ENCODE results near the gene SCNN1G. TPM values are rescaled to one million over a fixed set of nuclear protein-coding genes. Genes with fewer than 3 reads are reported as not detected.

The SCNN1G gene
- total and polyA plus RNA-seq, 4 donors: not detected

DNA sequence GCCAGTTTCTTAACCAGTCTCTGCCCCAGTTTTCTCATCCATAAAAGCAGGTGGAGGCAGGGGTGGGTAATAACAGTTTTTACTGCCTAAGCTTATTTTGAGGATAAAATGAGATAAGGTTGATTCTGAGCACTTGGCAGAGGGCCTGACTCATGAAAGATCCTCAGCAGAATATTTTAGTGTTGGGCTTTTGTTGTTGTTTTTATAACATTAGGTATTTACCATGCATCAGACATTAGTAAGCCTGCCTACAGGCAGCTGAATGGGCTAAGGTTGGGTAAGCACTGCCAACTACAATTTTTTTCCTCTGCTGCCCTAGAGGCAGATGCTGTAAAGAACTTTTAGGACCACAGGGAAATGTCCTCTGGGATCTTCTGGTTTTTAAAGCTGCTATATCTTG is 43.1 kb downstream of the SCNN1G start:
- Histone ChIP-seq H3K27ac (ENCODE audit: low read depth in 1 of 2, low read length in 2 of 2) (no peak overlapping the region), H3K4me3 (ENCODE audit: low read depth in 1 of 3, low read length in 3 of 3) (no peak overlapping the region), H3K9me3 (ENCODE audit: control insufficient read depth in 4 of 4, low read length in 3 of 4) (no peaks in the 10 kb centered on the region), H3K27me3 (ENCODE audit: control insufficient read depth in 4 of 4, insufficient read depth in 4 of 4, low read length in 3 of 4) (no peaks in the 10 kb centered on the region), H3K4me1 (ENCODE audit: control insufficient read depth in 4 of 4, insufficient read depth in 4 of 4, low read length in 3 of 4) (no peaks in the 10 kb centered on the region), H3K9ac (ENCODE audit: low read depth in 1 of 2, low read length in 2 of 2) (no peak overlapping the region), H3K36me3 (ENCODE audit: control insufficient read depth in 4 of 4, insufficient read depth in 3 of 4, low read depth in 1 of 4, low read length in 3 of 4) (no peaks in the 10 kb centered on the region)
- no peak for DNase-seq (ENCODE audit: low spot score)
- no peak for TF ChIP-seq JUND (IDR thresholded peaks at IDR 0.05)
- TF ChIP-seq, protein P1, sequence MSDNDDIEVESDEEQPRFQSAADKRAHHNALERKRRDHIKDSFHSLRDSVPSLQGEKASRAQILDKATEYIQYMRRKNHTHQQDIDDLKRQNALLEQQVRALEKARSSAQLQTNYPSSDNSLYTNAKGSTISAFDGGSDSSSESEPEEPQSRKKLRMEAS (IDR thresholded peaks at IDR 0.05): no peak
- no peak for TF ChIP-seq FOXA1 (IDR thresholded peaks at IDR 0.05)
- no peak for TF ChIP-seq NR2F2 (IDR thresholded peaks at IDR 0.05)
- TF ChIP-seq, protein P2, sequence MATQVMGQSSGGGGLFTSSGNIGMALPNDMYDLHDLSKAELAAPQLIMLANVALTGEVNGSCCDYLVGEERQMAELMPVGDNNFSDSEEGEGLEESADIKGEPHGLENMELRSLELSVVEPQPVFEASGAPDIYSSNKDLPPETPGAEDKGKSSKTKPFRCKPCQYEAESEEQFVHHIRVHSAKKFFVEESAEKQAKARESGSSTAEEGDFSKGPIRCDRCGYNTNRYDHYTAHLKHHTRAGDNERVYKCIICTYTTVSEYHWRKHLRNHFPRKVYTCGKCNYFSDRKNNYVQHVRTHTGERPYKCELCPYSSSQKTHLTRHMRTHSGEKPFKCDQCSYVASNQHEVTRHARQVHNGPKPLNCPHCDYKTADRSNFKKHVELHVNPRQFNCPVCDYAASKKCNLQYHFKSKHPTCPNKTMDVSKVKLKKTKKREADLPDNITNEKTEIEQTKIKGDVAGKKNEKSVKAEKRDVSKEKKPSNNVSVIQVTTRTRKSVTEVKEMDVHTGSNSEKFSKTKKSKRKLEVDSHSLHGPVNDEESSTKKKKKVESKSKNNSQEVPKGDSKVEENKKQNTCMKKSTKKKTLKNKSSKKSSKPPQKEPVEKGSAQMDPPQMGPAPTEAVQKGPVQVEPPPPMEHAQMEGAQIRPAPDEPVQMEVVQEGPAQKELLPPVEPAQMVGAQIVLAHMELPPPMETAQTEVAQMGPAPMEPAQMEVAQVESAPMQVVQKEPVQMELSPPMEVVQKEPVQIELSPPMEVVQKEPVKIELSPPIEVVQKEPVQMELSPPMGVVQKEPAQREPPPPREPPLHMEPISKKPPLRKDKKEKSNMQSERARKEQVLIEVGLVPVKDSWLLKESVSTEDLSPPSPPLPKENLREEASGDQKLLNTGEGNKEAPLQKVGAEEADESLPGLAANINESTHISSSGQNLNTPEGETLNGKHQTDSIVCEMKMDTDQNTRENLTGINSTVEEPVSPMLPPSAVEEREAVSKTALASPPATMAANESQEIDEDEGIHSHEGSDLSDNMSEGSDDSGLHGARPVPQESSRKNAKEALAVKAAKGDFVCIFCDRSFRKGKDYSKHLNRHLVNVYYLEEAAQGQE (IDR thresholded peaks at IDR 0.05): no peak
- TF ChIP-seq TAF1 (conservative IDR thresholded peaks at IDR 0.05): no peak
- TF ChIP-seq HNF4G (IDR thresholded peaks at IDR 0.05): no peak
- TF ChIP-seq RAD21 (IDR thresholded peaks at IDR 0.05): no peak
- TF ChIP-seq SP1 (IDR thresholded peaks at IDR 0.05): no peak

DNA sequence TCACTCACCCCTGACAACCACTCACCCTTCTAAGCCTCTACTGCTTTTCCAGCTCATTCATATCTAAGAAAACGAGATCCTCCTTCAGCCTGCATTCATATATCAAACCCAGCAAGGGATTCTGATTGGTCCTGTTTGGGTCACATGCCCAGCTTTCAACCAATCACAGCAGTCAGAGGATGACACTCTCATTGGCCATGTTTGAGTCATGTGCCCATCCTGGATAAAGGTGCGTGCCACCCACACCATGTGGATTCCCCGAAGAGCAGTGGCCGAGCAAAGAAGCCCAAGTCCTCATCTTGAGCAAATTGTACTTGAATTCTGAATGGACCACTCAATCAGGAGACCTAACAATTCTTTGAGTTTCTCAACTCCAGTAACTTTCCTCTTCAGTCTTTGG is 45.0 kb downstream of the SCNN1G start:
- Histone ChIP-seq H3K27ac (ENCODE audit: low read depth in 1 of 2, low read length in 2 of 2) (no peak overlapping the region), H3K9ac (ENCODE audit: low read depth in 1 of 2, low read length in 2 of 2) (no peak overlapping the region), H3K9me3 (ENCODE audit: control insufficient read depth in 4 of 4, low read length in 3 of 4) (no peaks in the 10 kb centered on the region), H3K27me3 (ENCODE audit: control insufficient read depth in 4 of 4, insufficient read depth in 4 of 4, low read length in 3 of 4) (no peaks in the 10 kb centered on the region), H3K36me3 (ENCODE audit: control insufficient read depth in 4 of 4, insufficient read depth in 3 of 4, low read depth in 1 of 4, low read length in 3 of 4) (no peaks in the 10 kb centered on the region), H3K4me3 (ENCODE audit: low read depth in 1 of 3, low read length in 3 of 3) (no peak overlapping the region), H3K4me1 (ENCODE audit: control insufficient read depth in 4 of 4, insufficient read depth in 4 of 4, low read length in 3 of 4) (no peaks in the 10 kb centered on the region)
- TF ChIP-seq RXRA (IDR thresholded peaks at IDR 0.05): no peak
- no peak for DNase-seq (ENCODE audit: low spot score)
- 60% methylated on average over 4 of the region's 4 CpGs for WGBS

DNA sequence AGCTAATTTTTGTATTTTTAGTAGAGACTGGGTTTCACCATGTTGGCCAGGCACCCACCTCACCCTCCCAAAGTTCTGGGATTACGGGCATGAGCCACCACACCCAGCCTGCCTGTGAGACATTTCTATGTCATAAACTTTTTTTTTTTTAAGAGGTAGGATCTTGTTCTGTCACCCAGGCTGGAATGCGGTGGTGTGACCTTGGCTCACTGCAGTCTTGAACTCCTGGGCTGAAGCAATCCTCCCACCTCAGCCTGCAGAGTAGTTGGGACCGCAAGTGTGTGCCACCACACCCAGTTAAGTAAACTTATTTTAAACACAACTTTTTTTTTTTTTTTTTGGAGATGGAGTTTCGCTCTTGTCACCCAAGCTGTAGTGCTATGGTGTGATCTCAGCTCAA is 47.2 kb downstream of the SCNN1G start:
- TF ChIP-seq, protein P2 (IDR thresholded peaks at IDR 0.05): no peak
- no peak for TF ChIP-seq TAF1 (conservative IDR thresholded peaks at IDR 0.05)
- TF ChIP-seq, protein P1 (IDR thresholded peaks at IDR 0.05): no peak
- TF ChIP-seq, protein P3, sequence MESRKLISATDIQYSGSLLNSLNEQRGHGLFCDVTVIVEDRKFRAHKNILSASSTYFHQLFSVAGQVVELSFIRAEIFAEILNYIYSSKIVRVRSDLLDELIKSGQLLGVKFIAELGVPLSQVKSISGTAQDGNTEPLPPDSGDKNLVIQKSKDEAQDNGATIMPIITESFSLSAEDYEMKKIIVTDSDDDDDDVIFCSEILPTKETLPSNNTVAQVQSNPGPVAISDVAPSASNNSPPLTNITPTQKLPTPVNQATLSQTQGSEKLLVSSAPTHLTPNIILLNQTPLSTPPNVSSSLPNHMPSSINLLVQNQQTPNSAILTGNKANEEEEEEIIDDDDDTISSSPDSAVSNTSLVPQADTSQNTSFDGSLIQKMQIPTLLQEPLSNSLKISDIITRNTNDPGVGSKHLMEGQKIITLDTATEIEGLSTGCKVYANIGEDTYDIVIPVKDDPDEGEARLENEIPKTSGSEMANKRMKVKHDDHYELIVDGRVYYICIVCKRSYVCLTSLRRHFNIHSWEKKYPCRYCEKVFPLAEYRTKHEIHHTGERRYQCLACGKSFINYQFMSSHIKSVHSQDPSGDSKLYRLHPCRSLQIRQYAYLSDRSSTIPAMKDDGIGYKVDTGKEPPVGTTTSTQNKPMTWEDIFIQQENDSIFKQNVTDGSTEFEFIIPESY (IDR thresholded peaks at IDR 0.05): no peak
- TF ChIP-seq FOXA1 (IDR thresholded peaks at IDR 0.05): no peak
- no peak for TF ChIP-seq NR2F2 (IDR thresholded peaks at IDR 0.05)
- no peak for TF ChIP-seq RXRA (IDR thresholded peaks at IDR 0.05)
- TF ChIP-seq GABPA (IDR thresholded peaks at IDR 0.05 in 1 of 2, conservative IDR thresholded peaks at IDR 0.05 in 1 of 2): no peak
- TF ChIP-seq FOXA2 (IDR thresholded peaks at IDR 0.05): no peak
- TF ChIP-seq, protein P4, sequence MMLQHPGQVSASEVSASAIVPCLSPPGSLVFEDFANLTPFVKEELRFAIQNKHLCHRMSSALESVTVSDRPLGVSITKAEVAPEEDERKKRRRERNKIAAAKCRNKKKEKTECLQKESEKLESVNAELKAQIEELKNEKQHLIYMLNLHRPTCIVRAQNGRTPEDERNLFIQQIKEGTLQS (IDR thresholded peaks at IDR 0.05): no peak
- TF ChIP-seq EGR1 (IDR thresholded peaks at IDR 0.05; ENCODE audit: low read depth in 2 of 2): no peak
- no peak for TF ChIP-seq JUND (IDR thresholded peaks at IDR 0.05)
- Histone ChIP-seq H3K9ac (ENCODE audit: low read depth in 1 of 2, low read length in 2 of 2) (no peak overlapping the region), H3K4me3 (ENCODE audit: low read depth in 1 of 3, low read length in 3 of 3) (no peak overlapping the region), H3K27ac (ENCODE audit: low read depth in 1 of 2, low read length in 2 of 2) (no peak overlapping the region), H3K36me3 (ENCODE audit: control insufficient read depth in 4 of 4, insufficient read depth in 3 of 4, low read depth in 1 of 4, low read length in 3 of 4) (no peaks in the 10 kb centered on the region), H3K4me1 (ENCODE audit: control insufficient read depth in 4 of 4, insufficient read depth in 4 of 4, low read length in 3 of 4) (no peaks in the 10 kb centered on the region), H3K9me3 (ENCODE audit: control insufficient read depth in 4 of 4, low read length in 3 of 4) (no peaks in the 10 kb centered on the region), H3K27me3 (ENCODE audit: control insufficient read depth in 4 of 4, insufficient read depth in 4 of 4, low read length in 3 of 4) (no peaks in the 10 kb centered on the region)
- 74% methylated on average over 4 of the region's 4 CpGs for WGBS
- DNase-seq (ENCODE audit: low spot score): no peak
